ENCODE results near the gene IFI27L2. TPM values are rescaled to one million over a fixed set of nuclear protein-coding genes. Genes with fewer than 3 reads are reported as not detected.

IFI27L2 gene
- total RNA-seq, 1 experiment from 2014 or later, result 98.0 TPM

DNA sequence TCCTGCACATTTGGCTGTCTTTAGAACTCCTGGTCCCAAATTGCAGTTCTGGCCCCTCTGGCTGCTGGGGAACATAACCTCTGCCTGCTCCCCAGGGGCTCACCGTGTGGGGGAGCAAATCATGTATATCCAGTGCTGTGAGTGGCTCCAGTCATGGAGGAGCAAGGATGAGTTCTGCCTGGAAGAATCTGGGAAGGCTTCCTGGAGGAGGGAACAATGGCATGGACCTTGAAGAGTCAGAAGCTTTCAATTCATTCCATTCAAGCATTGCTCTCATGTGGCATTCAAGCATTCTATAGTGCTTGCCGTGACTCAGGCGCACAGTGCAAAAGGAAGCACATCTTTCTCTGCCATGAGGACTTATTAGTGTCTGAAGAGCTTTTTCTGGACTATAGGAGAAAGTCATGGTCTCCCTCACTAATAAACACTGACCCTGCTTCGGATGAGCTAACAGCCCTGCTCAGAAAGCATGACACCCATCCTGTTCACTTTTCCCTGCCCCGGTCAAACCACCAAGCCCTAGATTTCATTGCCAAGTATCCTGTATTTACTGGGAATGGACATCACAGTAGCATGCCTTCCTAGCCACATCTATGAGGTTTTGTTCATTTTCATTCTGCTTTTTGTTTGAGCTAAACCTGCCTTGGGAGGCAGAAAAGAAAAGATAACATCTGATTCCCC lies 15.4 kb downstream of the IFI27L2 start:
- H3K27me3 ChIP-seq (replicated peaks), result no peaks in the 10 kb centered on the region
- H3K9me3 ChIP-seq (replicated peaks), result no peaks in the 10 kb centered on the region
- no peaks in the 10 kb centered on the region for H3K36me3 ChIP-seq
- H3K4me1 ChIP-seq (replicated peaks), result peaks cover 19% of the 10 kb centered on the region
- H3K27ac ChIP-seq, result no peak overlapping the region
- H3K4me3 ChIP-seq, result no peak overlapping the region
- DNase-seq (ENCODE audit: low read depth in 1 of 2, low spot score in 2 of 2), result no peak

GRCh38 chr14:94113490-94113889 lies 15.9 kb downstream of the IFI27L2 start:
- Histone ChIP-seq H3K4me3 (no peak overlapping the region), H3K27me3 (replicated peaks) (no peaks in the 10 kb centered on the region), H3K36me3 (no peaks in the 10 kb centered on the region), H3K27ac (no peak overlapping the region), H3K9me3 (replicated peaks) (no peaks in the 10 kb centered on the region), H3K4me1 (replicated peaks) (peaks cover 19% of the 10 kb centered on the region)
- DNase-seq (ENCODE audit: low read depth in 1 of 2, low spot score in 2 of 2), result no peak

DNA sequence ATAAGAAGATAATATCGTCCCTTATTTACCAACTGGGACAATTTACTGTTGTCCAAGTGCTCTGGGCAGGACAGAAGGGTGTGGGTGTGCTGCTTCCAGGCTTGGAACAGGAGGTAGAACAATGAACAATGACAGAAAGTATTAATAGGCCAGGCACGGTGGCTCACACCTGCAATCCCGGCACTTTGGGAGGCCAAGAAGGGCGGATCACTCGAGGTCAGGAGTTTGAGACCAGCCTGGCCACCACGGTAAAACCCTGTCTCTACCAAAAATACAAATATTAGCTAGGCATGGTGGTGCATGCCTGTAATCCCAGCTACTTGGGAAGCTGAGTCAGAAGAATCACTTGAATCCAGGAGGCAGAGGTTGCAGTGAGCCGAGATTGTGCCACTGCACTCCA lies 16.3 kb downstream of the IFI27L2 start:
- H3K36me3 ChIP-seq, result no peaks in the 10 kb centered on the region
- H3K4me3 ChIP-seq, result no peak overlapping the region
- no peak for DNase-seq (ENCODE audit: low read depth in 1 of 2, low spot score in 2 of 2)
- H3K27ac ChIP-seq, result no peak overlapping the region
- no peaks in the 10 kb centered on the region for H3K9me3 ChIP-seq (replicated peaks)
- no peaks in the 10 kb centered on the region for H3K27me3 ChIP-seq (replicated peaks)
- H3K4me1 ChIP-seq (replicated peaks), result peaks cover 19% of the 10 kb centered on the region

DNA sequence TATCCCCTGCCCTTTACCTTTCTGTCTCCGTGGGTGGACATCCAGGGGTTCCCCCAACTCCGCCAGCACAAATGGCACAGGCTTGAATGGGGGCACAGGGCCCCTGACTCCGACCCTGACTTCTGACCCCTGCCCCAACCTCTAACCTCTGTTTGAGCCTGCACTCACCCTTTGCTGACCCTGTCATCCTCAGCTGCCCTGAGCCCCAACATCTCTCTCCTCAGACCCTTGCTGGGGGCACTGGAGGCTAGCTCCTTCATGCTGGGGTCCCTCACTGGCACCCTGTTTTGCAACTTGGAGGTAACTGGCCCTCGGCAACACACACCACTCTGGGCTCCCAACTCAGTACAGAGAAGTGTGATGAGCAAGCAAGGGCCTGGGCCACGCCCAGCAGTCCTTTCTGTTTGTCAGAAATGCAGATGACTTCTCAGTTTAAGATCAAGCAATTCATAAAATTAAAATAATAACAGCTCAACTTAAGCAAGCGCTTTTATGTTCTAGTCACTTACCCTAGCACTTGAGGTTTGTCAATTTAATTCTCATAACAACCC lies 16.8 kb downstream of the IFI27L2 start:
- no peak overlapping the region for H3K27ac ChIP-seq
- no peaks in the 10 kb centered on the region for H3K27me3 ChIP-seq (replicated peaks)
- H3K9me3 ChIP-seq (replicated peaks), result no peaks in the 10 kb centered on the region
- no peak for DNase-seq (ENCODE audit: low read depth in 1 of 2, low spot score in 2 of 2)
- peaks cover 19% of the 10 kb centered on the region for H3K4me1 ChIP-seq (replicated peaks)
- H3K36me3 ChIP-seq, result no peaks in the 10 kb centered on the region
- no peak overlapping the region for H3K4me3 ChIP-seq

DNA sequence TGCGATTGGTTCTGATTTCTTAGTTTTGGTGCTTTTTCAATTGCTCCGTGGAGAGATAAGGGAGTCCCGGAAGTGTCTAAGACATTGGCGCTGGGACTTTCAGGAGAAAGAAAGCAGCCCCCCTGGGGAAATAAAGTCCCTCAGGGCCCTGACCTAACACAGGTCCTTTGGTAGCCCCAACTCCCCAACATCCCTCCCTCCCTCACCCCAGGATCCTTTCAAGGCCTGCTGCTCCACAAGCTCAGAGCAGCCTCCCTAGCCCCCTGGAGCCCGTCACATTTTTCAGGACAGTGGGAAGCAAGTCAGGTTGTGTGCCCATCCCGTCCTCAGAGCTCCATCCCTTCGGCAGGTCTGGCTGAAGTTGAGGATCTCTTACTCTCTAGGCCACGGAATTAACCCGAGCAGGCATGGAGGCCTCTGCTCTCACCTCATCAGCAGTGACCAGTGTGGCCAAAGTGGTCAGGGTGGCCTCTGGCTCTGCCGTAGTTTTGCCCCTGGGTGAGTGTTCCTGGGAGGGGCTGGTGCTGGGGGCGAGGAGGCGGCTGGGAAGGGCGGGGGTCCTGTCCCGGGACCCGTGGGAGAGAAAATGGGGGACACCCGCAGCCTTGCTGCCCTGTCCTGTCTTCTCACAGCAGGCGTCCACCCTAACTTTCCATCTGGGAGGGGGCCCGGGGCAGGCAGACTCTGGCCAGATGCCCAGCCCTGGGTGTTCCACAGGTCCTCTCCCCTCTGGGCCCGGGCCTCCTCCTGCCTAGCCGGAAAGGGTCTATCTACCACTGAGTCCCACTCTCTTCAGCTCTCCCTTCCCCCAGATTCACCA lies 17.9 kb downstream of the IFI27L2 start:
- peaks cover 19% of the 10 kb centered on the region for H3K4me1 ChIP-seq (replicated peaks)
- no peaks in the 10 kb centered on the region for H3K27me3 ChIP-seq (replicated peaks)
- no peaks in the 10 kb centered on the region for H3K9me3 ChIP-seq (replicated peaks)
- H3K36me3 ChIP-seq, result no peaks in the 10 kb centered on the region
- DNase-seq (ENCODE audit: low read depth in 1 of 2, low spot score in 2 of 2), result no peak
- peak overlapping the region; percentile 33 for H3K4me3 ChIP-seq
- peak overlapping the region; percentile 56 for H3K27ac ChIP-seq

DNA sequence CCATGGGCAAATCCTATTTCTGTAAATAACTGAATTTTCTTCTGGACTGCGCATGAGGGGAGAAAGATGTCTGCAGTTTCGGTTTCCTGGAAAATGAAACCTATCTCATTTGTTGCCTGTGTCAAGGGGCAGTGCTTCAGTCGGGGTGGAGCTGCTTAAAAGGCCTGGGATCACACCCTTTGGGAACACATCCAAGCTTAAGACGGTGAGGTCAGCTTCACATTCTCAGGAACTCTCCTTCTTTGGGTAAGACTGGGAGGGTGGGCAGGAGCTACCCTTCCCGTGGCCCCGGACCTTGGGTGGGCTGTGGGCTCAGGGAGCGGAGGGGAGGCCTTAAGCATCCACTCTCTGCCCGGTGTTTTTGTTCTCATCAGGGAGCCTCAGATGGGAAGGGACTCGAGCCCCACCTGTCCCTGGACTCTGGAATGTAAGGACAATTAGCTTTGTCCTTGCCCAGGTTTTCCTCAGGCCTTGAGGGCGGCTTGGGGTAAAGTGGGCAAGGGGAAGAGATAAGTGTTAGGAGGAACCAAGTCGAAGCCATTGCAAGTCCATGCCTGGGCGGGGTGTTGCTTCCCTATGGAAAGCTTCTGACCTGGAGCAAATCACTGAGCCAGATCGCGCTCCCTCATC lies 18.7 kb downstream of the IFI27L2 start, which contains the start of gene IFI27:
Gene IFI27 (plus strand): TSS at position 185 of the 630 bp plus-strand sequence.
- Histone ChIP-seq H3K4me1 (replicated peaks) (peaks cover 19% of the 10 kb centered on the region), H3K36me3 (no peaks in the 10 kb centered on the region), H3K27me3 (replicated peaks) (no peaks in the 10 kb centered on the region), H3K27ac (peak within 1 kb of the TSS; percentile 56), H3K9me3 (replicated peaks) (no peaks in the 10 kb centered on the region), H3K4me3 (peak within 1 kb of the TSS; percentile 33)
- peak; percentile 64 to 74 for DNase-seq (ENCODE audit: low read depth in 1 of 2, low spot score in 2 of 2)

- no peak for DNase-seq (ENCODE audit: low read depth in 1 of 2, low spot score in 2 of 2)
- H3K4me3 ChIP-seq, result no peak overlapping the region
These were observed 19.5 kb downstream of the IFI27L2 start for GRCh38 chr14:94109915-94110250.

GRCh38 chr14:94104731-94105130 lies 24.7 kb downstream of the IFI27L2 start:
- Histone ChIP-seq H3K4me1 (replicated peaks) (peaks cover 10% of the 10 kb centered on the region), H3K27me3 (replicated peaks) (no peaks in the 10 kb centered on the region), H3K36me3 (peaks cover 6% of the 10 kb centered on the region; the same call in 1 of the 2 replicates), H3K27ac (no peak overlapping the region), H3K4me3 (no peak overlapping the region), H3K9me3 (replicated peaks) (no peaks in the 10 kb centered on the region)
- no peak for DNase-seq (ENCODE audit: low read depth in 1 of 2, low spot score in 2 of 2)

More at GRCh38 chr14:94109915-94110250, 19.5 kb downstream of the IFI27L2 start:
- Histone ChIP-seq H3K27me3 (replicated peaks) (no peaks in the 10 kb centered on the region), H3K27ac (peak overlapping the region; percentile 56), H3K36me3 (no peaks in the 10 kb centered on the region), H3K4me1 (replicated peaks) (peaks cover 19% of the 10 kb centered on the region), H3K9me3 (replicated peaks) (no peaks in the 10 kb centered on the region)

- Histone ChIP-seq H3K4me3 (no peak overlapping the region), H3K9me3 (replicated peaks) (no peaks in the 10 kb centered on the region), H3K36me3 (peaks cover 6% of the 10 kb centered on the region; the same call in 1 of the 2 replicates), H3K27ac (no peak overlapping the region), H3K27me3 (replicated peaks) (no peaks in the 10 kb centered on the region), H3K4me1 (replicated peaks) (peaks cover 10% of the 10 kb centered on the region)
- no peak for DNase-seq (ENCODE audit: low read depth in 1 of 2, low spot score in 2 of 2)
These were observed 25.8 kb downstream of the IFI27L2 start for GRCh38 chr14:94103554-94104150.

GRCh38 chr14:94102768-94103482 lies 26.5 kb downstream of the IFI27L2 start:
- H3K27ac ChIP-seq, result no peak overlapping the region
- DNase-seq (ENCODE audit: low read depth in 1 of 2, low spot score in 2 of 2), result no peak

DNA sequence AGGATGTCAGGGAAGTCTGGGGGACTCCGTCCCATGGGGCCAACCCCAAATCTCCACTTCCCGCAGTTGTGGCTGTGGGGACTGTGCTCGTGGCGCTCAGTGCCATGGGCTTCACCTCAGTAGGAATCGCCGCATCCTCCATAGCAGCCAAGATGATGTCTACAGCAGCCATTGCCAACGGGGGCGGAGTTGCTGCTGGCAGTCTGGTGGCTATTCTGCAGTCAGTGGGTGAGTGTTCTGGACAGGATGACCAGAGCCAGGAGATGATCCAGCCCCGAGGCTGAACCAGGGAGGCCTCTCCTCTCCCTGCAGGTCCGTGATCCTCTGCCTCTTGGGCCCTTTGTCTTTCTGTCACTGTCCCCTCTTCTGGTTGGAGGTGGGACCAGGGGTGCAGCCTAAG lies 27.7 kb downstream of the IFI27L2 start:
- Histone ChIP-seq H3K27me3 (replicated peaks) (no peaks in the 10 kb centered on the region), H3K9me3 (replicated peaks) (no peaks in the 10 kb centered on the region), H3K36me3 (peaks cover 10% of the 10 kb centered on the region; the same call in 1 of the 2 replicates), H3K27ac (no peak overlapping the region), H3K4me1 (replicated peaks) (peaks cover 10% of the 10 kb centered on the region), H3K4me3 (no peak overlapping the region)
- DNase-seq (ENCODE audit: low read depth in 1 of 2, low spot score in 2 of 2), result no peak

More at GRCh38 chr14:94102768-94103482, 26.5 kb downstream of the IFI27L2 start:
- Histone ChIP-seq H3K27me3 (replicated peaks) (no peaks in the 10 kb centered on the region), H3K9me3 (replicated peaks) (no peaks in the 10 kb centered on the region), H3K4me3 (no peak overlapping the region), H3K4me1 (replicated peaks) (peaks cover 10% of the 10 kb centered on the region), H3K36me3 (peaks cover 6% of the 10 kb centered on the region; the same call in 1 of the 2 replicates)

GRCh38 chr14:94100847-94101246 lies 28.6 kb downstream of the IFI27L2 start:
- Histone ChIP-seq H3K36me3 (peaks cover 10% of the 10 kb centered on the region; the same call in 1 of the 2 replicates), H3K27me3 (replicated peaks) (no peaks in the 10 kb centered on the region), H3K4me3 (no peak overlapping the region), H3K27ac (no peak overlapping the region), H3K9me3 (replicated peaks) (no peaks in the 10 kb centered on the region), H3K4me1 (replicated peaks) (peaks cover 10% of the 10 kb centered on the region)
- peak; percentile 36 to 66 for DNase-seq (ENCODE audit: low read depth in 1 of 2, low spot score in 2 of 2)

GRCh38 chr14:94099006-94099405 lies 30.4 kb downstream of the IFI27L2 start:
- Histone ChIP-seq H3K27ac (no peak overlapping the region), H3K36me3 (peaks cover 7% of the 10 kb centered on the region; the same call in 1 of the 2 replicates), H3K27me3 (replicated peaks) (no peaks in the 10 kb centered on the region), H3K4me3 (no peak overlapping the region), H3K4me1 (replicated peaks) (peaks cover 10% of the 10 kb centered on the region), H3K9me3 (replicated peaks) (no peaks in the 10 kb centered on the region)
- no peak for DNase-seq (ENCODE audit: low read depth in 1 of 2, low spot score in 2 of 2)
